ENCODE data around the gene HDLBP.
"Not testable (repeated sequence)": the region's sequence is repeated elsewhere in the genome, so short reads cannot be mapped to it uniquely, and the experiment has no call there.

Gene HDLBP

GRCh38 chr2:241302759-241303651, 12.5 kb downstream of the HDLBP start:
- DNase-seq = no peak

GRCh38 chr2:241302083-241302482, 13.4 kb downstream of the HDLBP start:
- DNase-seq = no peak

- DNase-seq = no peak
These were observed 15.5 kb downstream of the HDLBP start for GRCh38 chr2:241300000-241300399.

- DNase-seq = no peak
These were observed 16.8 kb downstream of the HDLBP start for GRCh38 chr2:241298673-241299072.

GRCh38 chr2:241296767-241297166, 18.7 kb downstream of the HDLBP start:
- DNase-seq = no peak

- no peak for DNase-seq
These were observed 20.0 kb downstream of the HDLBP start for GRCh38 chr2:241295326-241296095.

- DNase-seq = not testable (repeated sequence)
These were observed 22.1 kb downstream of the HDLBP start for GRCh38 chr2:241293378-241293797.

GRCh38 chr2:241291977-241292376, 23.5 kb downstream of the HDLBP start:
- no peak for DNase-seq

- DNase-seq = no peak
These were observed 24.3 kb downstream of the HDLBP start for GRCh38 chr2:241291153-241291552.

- no peak for DNase-seq
These were observed 25.9 kb downstream of the HDLBP start for GRCh38 chr2:241289597-241289996.

GRCh38 chr2:241289053-241289452, 26.4 kb downstream of the HDLBP start:
- no peak for DNase-seq

GRCh38 chr2:241288324-241288888, 27.1 kb downstream of the HDLBP start:
- no peak for DNase-seq

GRCh38 chr2:241286348-241287090, 29.0 kb downstream of the HDLBP start:
- DNase-seq = no peak

- DNase-seq = no peak
These were observed 29.9 kb downstream of the HDLBP start for GRCh38 chr2:241285596-241285995.

- DNase-seq = no peak
These were observed 32.9 kb downstream of the HDLBP start for GRCh38 chr2:241282555-241282954.

- DNase-seq = no peak
These were observed 35.2 kb downstream of the HDLBP start for GRCh38 chr2:241280291-241280690.

- DNase-seq = no peak
These were observed 35.6 kb downstream of the HDLBP start for GRCh38 chr2:241279828-241280227.

GRCh38 chr2:241279413-241279812, 36.1 kb downstream of the HDLBP start:
- no peak for DNase-seq

- not testable (repeated sequence) for DNase-seq
These were observed 37.2 kb downstream of the HDLBP start for GRCh38 chr2:241278306-241278705.

GRCh38 chr2:241275910-241276309, 39.6 kb downstream of the HDLBP start:
- no peak for DNase-seq

GRCh38 chr2:241275504-241275903, 40.0 kb downstream of the HDLBP start:
- DNase-seq = no peak

- DNase-seq = no peak
These were observed 41.3 kb downstream of the HDLBP start for GRCh38 chr2:241274127-241274526.
